Fibroblast of pulmonary artery (primary cell): Measurements from ENCODE around the gene SAP25.

Source experiments
- DNase-seq: peaks from one replicate; pipeline ENCODE4 v3.0.0-alpha.2; 2010; ENCODE audit warnings: low read depth
- H3K4me3 ChIP-seq: replicated peaks from 2 replicates; pipeline ENCODE4 v1.5.1; 2011; ENCODE audit warnings: low read depth, mild to moderate bottlenecking, control low read depth, low read length, moderate library complexity
- TF ChIP-seq, protein P1 (sequence below): IDR thresholded peaks from 2 replicates; pipeline ENCODE4 v1.5.1; 2011; ENCODE audit warnings: mild to moderate bottlenecking, control low read depth, low read length, inconsistent platforms; ENCODE audit errors: missing control alignments

The SAP25 gene

GRCh38 chr7:100585511-100586265, 12.0 kb upstream of the SAP25 start, which contains the start of gene LRCH4:
LRCH4 (minus strand) TSS chr7:100586129; CDS start chr7:100586100, 29 bp downstream.
- DNase-seq, result no peak
- H3K4me3 ChIP-seq, result peak within 1 kb of the TSS; percentile 80
- TF ChIP-seq, protein P1, sequence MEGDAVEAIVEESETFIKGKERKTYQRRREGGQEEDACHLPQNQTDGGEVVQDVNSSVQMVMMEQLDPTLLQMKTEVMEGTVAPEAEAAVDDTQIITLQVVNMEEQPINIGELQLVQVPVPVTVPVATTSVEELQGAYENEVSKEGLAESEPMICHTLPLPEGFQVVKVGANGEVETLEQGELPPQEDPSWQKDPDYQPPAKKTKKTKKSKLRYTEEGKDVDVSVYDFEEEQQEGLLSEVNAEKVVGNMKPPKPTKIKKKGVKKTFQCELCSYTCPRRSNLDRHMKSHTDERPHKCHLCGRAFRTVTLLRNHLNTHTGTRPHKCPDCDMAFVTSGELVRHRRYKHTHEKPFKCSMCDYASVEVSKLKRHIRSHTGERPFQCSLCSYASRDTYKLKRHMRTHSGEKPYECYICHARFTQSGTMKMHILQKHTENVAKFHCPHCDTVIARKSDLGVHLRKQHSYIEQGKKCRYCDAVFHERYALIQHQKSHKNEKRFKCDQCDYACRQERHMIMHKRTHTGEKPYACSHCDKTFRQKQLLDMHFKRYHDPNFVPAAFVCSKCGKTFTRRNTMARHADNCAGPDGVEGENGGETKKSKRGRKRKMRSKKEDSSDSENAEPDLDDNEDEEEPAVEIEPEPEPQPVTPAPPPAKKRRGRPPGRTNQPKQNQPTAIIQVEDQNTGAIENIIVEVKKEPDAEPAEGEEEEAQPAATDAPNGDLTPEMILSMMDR, result no peak

DNA sequence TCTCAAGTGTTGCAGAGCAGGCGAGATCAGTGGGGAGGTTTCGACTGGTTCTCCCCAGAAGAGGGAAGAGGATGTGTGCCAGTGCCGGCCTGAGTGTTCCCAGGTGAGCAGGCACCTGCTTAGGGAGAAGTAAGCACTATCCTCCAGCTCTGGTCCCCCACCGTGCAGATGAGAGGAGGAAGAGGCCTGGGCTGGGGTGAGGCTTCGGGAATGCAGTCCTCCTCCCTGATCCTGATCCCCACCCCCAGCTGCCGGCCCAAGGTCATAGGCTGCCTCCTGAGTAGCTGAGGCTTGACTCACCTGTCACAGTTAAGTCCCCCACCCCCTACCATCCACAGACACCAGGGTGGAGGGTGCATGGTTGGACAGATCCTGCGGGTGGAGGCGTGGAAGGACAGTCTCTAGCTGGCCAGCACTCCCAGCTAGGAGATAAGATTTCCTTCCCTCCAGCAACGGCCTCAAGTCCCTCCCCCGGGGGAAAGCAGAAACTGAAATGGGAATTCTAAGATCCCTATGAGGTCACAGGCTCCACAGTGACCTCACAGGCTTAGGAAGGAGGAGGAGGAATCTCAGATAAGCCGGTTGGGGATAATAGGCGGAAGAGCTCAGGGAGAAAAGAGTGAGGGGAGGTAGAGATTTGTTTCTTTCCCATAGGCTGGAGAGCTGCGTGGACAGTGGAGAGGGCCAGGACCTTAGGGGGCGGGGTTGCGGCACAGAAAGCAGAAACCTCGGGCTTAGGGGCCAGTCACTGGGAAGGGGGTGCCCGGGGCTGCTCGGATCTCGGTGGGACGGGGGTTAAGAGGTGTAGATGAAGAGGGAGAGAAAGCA, 11.2 kb upstream of the SAP25 start:
- DNase-seq, result peak; percentile 96
- TF ChIP-seq, protein P1, result no peak
- H3K4me3 ChIP-seq, result peak overlapping the region; percentile 80

DNA sequence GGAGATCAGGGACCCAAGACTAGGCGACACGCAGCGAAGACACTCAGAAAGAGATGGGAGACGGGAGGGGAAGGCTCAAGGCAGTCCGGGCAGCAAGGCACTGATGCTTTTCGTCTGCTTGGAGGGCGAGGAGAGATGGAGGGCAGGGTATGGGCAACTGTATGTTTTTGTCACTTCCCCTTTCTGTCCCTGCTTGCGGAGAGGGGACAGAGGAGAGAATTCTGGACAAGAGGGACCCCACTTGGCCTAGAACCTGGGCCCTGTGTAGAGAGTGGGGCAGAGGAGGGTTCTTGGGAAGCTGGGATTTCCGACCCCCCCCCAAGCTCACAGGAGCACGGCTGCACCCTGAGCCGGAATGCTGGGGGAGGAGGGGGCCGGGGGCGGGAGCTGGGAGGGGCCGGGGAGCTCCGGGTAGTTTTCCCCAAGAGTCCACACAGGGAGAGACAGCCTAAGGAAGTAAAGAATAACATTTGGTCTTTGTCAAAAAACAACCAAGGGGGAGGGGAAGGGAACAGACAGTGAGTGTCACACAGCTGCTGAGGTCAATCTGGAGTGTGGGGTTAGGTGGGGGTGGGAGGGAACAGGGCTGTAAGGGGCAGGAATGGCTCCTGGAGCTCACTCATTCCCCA, 10.5 kb upstream of the SAP25 start:
- TF ChIP-seq, protein P1, result no peak
- peak overlapping the region; percentile 80 for H3K4me3 ChIP-seq
- peak; percentile 67 for DNase-seq

DNA sequence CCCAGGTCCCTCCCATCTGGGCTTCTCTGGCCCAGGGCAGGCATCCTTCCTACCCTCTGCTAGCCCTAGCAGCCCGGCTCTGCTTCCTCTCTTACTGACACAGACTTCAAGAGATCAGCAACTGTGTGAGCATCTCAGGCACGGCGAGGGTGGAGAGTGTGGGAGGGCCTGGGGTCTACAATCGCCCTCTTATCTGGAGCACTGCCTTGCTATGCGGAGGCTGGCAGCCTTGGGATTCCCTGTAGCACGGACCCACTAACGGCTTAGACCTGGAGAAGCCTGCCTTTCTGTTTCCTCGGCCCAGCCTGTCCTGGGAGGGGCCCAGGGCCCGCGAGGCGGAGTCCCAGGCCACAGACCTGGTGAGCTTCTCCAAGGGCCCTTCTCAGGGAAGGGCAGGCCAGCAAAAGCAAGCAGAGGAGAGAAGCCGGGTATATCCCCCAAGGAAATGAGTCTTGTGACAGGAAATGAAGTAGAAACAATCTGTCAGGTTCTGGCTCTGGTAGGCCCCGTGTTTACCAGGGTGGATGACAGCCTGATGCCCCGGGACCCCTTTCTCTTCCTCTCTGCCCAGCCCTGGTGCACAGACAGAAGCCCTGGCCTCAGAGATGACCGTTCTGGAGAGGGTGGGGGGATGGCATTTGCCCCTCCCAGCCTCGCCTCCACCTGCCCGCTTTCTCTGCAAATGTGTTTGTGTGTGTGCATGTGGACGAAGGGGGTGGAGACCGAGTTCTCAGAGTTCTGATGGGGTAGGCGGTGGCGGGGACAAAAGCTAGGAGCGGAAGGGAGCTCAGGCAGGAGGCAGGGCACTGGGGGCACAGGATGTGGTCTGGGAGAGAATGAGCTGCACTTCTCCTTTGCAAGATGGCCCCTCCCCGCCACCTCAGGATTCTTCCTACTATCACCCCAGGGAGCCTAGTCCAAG, 9.7 kb upstream of the SAP25 start:
- TF ChIP-seq, protein P1, result no peak
- H3K4me3 ChIP-seq, result peak overlapping the region; percentile 80
- peak; percentile 77 for DNase-seq

DNA sequence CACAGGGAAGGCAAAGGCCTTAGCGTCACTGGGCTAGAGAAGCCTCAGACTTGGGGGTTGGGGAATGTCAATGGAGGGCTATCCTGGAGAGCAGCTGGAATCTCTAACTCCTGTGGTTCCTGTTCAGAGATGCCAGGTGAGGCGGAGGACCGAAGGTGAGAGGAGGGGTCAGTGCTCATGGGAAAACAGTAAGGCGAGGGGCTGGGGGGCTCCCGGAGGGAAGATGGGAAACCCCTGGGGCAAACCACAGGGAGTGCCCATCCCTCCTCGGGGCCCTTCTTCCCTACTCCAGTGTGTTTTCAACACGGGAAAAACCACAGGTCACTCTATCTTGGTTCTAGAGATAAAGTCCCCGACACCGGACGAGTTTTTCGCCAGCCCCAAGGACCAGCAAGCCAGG, 8.9 kb upstream of the SAP25 start:
- TF ChIP-seq, protein P1, result no peak
- peak overlapping the region; percentile 80 for H3K4me3 ChIP-seq
- no peak for DNase-seq

- no peak overlapping the region for H3K4me3 ChIP-seq
- TF ChIP-seq, protein P1, result no peak
- DNase-seq, result no peak
Observed at GRCh38 chr7:100582041-100582579, 8.4 kb upstream of the SAP25 start.
